CD4-positive, alpha-beta T cell treated with Interleukin-6 at 100 ng/mL for 8 hours (primary cell): ENCODE data around the gene FAM53B.

ENCODE experiments used
- DNase-seq: peaks from one replicate; pipeline ENCODE4 v3.0.0-alpha.2; 2020; ENCODE audit warnings: mixed read lengths, low spot score

The FAM53B gene

DNA sequence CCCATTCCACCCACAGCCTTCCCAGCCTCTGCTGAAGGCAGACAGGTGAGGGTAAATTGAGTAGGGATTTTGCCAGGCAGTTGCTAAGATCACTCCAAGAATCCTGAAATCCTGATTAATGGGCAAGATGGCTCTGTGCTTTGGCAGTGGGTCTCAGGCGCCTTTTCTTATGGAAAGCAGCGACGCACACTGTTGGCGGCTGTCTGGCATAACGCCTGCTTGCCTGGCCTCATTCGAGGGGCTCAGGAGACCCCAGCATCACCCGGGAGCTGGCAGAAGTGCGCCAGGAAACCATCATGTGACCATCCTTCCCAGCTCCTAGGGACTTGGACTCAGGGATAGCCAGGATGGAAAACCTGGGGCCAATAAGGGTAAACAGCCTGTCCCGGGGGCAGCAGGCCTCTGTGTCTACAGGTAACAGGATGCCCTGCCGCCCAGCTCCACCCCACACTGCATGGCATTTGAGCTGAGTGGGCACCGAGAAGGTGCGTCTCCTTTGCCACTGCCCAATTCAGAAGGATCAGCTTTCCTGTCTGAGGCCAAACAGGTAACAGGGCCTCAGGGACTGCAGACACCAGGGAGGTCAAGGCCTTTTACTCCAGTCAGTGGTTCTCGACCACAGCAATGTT is 98.6 kb downstream of the FAM53B start:
- DNase-seq: no peak

DNA sequence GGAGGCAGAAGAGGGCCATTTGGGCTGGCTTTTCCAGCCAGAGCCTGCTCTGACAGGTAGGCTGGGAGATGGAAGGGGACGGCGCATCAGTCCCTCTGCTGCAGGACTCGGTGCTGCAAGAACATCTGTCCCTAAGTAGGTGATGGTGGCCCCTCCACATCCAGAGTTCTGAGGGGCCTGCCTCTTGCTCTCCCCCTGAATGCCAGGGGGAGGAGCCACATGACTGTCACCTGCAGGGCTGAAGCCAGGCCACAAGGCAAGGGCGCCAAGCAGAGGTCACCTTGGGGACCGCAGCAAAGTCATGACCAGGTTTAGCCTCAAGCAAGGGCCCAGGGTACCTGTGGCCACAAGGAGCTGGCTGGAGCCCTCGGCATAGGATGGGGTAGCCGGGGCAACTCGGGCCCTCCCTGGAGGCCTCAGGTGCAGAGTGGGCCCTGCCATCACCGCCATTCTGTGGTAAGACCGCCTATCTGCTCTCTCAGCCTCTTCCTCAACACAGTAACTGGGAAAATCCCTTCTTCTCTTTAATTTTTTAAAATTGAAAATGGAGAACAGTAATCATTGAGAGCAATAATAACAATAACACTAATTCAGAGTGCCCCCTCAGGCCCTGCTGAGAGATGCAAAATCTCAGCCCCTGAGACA is 99.3 kb downstream of the FAM53B start:
- no peak for DNase-seq

DNA sequence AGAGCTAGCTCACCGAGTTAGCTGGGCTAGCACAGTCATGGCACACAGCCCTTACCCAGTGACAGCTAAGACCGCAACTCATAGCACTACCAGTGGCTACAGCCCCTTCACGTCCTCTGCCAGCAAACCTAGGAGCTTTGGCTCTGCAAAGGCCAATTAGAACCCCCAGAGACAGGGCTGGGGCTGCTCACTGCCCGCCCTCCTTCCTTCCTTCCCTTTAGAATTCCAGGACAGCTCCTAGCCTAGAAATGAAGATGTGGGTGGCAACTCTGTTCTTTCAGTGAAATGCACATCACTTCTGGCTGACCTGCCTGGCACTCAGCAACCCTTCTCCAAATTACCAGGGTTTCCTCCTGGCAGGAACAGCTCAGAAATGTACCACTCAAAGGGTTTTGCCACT is 99.9 kb downstream of the FAM53B start:
- no peak for DNase-seq

DNA sequence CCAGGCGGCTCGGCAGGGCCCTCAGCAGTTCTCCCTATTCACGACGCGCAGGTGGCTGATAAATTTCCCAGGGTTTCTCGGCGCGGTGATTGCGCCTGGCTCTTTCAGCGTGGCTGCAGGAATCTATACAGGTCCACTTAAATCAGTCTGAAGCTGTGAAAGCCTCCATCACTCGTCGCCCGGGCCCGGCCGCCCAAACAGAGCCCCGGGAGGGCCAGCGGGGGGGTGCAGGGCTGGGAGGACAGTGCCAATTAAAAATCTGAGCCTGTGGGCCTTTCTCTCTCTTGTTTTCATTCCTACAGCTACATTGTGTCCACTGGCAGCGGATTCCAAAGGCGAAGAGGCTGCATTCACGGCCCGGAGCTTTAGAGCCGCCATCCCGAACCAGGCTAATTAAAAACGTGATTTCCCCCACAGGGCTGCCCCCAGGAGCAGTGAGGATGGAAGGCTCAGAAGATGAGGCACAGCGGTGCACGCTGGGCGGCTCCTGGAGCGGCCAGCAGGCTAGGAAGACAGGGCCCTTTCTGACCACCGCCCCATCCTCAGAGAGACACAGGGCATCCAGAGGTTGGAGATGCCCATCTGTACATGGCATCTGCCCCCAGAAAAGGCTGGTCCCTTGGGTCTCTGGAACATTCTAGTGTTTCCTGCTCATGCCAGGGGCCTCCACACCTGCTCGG is 100.7 kb downstream of the FAM53B start:
- DNase-seq: no peak

DNA sequence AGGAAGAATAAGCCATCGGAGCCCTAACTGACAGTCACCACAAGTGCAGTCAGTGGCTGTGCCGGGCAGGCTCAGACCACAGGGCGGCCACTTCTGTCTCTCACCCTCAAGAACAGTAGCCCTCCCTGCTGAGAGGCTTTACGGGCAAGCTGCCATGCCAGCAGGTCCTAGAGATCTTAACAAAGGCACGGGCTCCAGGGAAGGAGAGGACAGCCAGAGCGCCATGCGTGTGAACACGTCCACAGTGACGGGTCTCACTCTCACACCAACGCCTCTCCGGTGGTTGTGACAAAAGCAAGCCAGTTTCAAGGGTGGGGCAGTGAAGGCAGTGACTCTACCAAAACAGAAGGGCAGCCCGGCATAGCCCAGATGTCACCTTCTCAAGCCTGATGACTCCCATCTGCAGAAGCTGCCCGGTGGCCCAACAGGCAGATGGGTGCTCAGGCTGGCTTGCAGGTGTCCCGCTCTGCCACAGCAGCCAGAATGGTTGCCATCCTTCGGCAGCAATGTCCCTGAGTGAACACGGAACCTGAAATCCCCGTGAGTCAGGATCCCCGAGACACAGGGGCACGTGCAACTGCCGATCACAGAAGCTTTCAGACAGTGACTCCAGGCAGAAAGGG is 102.0 kb downstream of the FAM53B start:
- DNase-seq: no peak

DNA sequence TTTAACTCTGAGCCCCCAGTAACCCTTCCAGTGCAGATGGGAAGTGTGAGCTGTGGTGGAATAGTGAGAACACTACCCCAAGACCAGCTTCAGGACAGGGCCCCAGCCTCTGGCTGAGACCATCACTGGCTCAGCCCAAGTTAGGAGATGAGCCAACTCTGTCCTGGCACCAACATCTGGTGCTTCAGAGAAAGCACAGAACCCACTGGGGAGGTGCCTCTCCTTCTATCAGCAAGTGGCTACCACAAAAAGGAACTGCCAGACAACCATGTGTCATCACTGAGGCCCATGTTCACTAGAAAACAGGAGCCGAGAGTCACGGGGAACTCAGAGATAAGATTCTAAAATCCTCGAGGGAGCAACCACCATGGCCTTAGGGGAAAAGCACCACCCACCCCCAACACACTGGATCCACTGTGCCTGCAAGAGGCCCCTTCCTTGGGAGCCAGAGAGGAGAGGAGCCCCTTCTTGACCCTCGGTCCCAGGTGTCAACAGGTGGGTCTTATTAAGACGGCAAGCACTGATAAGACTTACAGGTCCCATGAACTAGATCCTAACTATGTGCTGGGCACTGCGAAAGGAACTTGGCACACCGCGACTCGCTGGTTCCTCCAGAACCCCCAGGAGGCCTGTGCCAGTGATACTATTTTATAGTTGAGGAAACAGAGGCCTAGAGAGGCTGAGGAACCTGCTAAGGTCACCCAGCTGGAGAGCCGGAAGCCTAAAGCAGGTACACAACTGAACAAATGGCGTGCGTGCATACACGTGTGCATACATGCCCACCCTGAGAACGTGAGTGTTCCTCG is 102.7 kb downstream of the FAM53B start:
- peak; percentile 65 for DNase-seq

DNA sequence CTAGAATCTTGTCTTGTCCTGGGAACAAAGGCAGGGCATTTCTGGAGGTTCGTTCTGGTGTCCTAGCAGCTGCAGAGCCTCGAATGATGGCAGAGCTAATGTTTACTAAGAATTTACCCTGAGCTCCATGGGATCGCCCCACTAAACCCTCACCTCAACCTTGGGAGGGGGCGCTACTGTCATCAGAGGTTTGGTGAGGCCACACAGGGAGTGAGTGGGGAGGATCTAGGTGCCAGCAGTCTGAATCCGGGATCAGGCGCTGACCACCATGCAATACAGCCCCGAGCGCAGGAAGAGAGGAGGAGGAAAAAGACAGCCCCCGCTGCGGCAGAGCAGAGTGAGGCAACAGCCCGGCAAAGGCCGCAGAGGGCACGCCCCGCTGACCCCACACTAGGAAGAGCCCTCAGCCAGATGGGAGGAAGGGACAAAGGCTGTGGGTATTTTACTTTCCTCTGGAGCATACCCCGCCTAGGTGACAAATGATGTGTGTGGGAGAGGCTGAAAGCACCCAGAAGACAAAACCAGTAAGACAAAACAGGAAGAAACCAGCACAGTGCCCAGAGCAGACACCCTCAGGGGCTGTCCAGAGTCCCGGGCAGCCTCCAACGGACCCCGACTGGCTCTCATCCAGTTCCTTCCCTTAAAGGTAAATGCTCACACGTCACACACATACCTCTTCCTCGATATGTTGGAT is 103.5 kb downstream of the FAM53B start:
- DNase-seq: no peak

DNA sequence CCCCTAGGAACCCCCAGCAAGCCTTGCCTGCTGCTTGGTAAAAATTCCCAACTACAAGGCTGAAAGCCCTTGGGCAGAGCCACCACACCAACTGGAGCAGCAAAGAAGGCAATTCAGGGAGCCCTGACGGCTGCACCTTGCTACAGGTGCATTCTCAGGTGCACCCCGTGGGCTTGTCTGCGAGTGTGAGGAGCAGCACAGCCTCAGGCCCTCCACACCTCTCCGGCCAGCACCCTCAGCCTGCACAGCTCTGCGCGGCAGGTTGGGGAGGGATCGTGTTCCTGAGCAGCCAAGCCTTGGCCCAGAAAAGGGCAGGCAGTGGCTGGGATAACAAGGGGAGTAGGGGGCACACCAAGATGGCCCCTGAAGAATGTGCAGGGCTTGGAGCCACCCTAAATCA is 104.1 kb downstream of the FAM53B start:
- no peak for DNase-seq

DNA sequence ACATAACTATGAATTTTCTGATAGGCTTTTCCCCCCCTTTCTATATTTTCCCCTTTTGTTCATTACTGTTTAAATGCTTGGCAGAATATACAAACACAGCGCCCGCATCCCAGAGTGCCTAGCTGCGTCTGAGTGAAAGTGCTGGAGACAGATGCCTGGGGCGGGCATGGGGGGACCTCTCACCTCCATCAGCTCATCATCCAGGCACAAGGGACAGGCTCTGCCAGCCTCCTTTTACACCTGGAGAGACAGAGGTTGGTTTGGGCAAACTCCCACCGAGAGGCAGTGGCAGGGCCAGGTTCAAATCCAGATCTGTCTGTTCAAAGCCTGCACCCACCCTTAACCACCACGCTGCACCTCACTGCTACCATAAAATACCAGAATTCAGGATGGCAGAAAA is 104.5 kb downstream of the FAM53B start:
- DNase-seq: no peak

DNA sequence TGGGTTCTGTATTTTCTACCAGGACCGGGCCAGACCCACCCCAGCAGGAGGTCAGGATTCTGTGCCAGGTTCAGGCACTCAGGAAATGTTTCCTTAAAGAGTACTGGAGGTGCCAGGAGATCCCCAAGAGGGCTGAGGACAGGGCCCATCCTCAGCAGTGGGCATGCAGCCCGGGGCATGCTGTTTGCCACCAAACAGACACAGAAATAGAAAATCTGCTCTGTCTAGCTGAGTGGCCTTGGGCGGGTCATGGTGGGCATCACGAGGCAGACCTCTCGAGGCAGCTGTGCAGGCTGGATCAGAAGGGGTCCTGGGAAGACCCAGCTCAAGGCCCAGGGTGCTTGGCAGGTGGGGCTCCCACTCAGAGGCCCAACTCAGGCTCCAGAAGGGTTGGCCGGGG is 105.0 kb downstream of the FAM53B start:
- DNase-seq: no peak

DNA sequence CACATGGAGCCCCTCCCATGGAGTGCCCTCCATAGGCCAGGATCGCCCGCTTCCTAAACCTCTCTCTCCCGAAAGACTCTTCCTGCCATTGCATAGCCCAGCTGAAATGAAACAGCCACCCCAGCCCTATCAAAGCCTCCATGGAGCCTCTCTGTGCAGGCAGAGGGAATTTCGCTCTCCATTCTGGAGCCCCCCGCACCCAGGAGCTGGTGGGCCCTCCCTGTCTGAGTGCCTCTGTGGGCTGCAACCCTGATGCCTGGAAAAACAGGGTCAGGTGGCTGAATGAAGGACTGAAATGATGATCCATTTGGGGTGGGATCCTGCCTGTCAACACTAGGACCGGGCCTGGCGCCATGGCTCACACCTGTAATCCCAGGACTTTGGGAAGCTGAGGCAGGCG is 106.4 kb downstream of the FAM53B start:
- DNase-seq: no peak

DNA sequence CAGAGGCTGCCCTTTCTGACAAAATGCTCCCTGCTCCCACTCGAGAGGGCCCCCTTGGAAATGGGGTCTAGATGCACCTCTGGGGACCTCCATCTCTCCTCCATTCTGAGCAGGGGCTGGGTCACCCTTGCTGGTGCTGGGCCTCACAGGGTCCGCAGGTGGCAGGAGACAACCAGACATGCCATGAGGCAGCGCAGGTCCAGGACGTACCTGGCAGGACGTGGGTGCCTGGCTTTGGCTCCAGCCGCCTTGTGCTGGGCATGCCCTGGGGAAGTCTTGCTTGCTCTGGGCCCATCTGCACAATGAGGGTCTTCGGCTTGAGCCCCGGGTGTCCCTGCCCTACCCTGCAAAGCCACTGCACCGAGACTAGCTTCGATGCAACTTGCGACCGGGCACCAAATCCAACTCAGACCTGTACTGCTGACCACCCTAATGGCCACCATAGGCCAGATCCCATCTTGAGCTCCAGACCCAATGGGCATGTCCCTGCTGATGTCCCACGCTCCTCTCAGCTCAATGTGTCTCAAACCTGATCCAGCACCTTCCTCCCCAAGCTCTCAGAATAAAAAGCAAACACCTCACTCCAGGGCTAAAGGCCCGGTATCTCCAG is 107.0 kb downstream of the FAM53B start:
- no peak for DNase-seq

DNA sequence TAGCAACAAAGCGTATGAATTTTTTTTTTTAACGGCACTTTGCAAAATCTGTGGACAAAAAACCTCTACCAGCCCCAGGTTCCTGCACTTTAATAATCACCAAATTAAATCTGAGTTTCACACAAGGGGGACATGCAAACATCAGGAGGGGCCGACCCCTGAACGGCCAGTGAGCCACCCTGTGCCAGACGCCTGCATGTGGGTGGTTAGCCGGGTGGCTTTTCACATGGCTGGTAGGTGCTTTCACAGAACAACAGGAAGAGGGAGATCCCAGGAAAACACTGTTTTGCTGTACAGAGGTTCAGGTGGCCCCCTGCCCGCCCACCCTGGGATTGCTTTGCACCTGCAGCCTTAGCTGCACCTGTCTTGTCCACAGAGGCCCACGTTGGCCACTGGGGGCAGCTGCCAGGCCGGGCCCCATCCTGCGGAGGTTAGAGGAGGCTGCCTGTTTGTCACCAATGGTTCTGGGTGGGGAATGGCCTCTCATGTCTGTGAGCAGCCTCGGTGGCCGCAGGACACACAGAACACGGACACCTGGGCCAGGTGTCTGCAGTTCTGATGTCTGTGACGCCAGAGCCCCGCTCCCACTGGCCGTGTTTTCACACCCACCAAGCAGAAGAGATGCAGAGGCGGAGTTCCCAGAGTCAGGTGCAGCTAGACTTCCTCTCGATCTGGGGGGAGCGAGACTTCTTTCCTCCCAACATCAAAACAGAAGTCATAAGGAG is 107.7 kb downstream of the FAM53B start:
- peak; percentile 50 for DNase-seq

DNA sequence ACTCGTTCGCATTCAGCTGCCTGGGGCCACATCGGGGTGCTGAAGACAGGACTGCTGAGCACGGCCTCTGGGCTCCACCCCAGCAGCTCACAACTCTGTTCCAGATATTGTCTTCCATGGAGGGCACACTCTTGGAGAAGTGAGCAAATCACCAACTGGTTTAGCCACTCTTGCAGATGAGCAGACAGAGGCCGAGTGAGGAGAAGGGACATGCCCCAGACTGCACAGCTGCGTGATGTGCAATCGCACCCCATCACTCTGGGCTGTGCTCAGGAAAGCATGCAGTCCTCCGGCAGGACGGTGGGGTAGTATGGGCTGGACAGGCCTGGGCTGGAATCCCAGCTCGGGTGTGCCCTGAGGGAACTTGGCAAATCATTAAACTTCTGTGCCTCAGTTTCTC is 111.6 kb downstream of the FAM53B start:
- DNase-seq: no peak

DNA sequence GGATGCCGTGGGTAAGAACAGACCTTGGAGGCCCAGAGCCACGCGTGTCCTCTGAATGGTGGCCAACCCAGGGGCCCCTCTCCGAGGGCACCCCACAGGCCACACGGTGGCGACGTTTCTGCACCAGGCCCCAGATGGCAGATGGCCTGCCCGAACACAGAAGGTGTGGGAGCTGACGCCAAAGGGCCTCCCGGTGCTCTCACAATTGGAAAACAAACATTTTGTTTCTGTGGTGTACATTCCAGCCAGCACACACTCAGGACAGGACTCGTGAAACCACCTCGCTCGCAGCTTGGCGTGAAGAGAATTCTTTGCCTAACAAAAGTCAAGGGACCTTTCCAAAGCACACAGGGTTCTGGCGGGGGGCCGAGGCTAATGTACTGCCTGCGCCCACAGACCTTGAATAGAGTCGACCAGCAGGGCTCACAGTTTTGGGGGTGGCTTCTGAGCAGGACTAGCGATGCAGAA is 112.1 kb downstream of the FAM53B start:
- peak; percentile 27 for DNase-seq

DNA sequence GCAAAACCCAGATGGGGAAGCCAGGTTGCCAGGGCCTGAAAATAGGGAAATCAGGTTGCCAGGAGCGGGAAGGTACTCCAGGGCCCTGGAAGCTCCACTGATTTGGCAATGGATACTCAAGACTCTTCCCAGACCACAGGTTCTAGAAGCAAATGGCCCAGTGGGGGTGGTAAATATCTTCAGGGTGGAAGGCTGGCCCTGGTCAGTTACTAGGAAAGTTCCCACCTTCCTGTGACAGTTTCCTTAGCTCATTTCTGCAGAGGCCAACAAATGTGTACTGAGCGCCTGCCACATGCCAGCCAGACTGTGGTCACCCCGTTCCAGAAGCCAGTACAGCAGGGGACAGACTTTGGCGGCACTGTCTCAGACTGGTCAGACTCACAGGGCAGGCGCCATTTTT is 113.6 kb downstream of the FAM53B start:
- DNase-seq: no peak

DNA sequence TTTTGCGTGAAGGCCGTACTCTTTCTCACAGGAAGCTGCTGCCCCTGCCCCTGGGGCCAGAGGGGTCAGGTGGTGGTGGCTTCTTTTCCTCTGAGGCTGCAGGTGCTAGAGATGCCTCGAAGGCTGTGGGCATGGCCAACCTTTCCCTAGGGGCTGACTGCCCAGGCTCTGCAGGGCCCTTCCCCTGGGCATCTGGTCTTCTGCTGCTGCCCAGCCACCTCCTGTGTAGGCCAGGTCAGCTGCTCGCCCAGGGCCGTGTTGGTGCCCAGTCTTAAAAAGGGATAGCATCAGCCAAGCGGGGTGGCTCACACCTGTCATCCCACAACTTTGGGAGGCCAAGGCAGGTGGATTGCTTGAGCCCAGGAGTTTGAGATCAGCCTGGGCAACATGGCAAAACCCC is 114.3 kb downstream of the FAM53B start:
- DNase-seq: no peak

DNA sequence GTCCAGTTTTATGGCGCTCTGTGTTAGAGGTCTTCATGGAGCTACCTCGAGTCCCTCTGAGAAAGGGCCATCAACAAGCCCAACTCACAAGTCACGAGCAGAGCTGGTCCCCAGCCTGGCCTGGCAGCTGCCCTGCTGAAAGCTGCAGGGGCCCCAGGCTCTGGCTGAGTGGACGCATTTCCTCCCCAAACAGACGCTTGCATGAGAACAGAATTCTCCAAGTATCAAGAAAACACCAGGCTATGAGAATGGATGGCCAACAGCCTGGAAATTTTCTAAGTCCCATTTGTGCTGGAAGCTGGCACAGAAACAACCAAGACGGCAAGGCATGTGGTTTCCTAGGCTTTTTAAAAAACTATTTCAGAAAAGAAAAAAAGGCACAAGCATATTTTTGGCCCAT is 114.8 kb downstream of the FAM53B start:
- no peak for DNase-seq

DNA sequence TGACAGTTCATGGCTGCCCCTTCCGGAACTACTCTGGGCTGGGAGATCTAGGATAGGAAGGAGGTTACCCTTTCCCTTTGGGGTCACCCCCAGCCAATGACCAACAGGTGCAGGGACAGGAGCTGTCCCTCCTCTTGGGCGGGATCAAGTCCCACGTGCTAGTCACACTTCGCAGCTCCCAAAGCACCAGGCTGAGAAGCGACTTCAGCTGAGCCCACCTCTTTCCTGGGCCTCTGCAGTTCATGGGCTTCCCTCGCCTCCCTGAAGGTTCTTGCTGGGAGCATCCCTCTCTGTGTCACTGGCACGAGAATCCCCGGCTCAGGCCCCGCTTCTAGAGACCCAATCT is 115.5 kb downstream of the FAM53B start:
- DNase-seq: no peak

DNA sequence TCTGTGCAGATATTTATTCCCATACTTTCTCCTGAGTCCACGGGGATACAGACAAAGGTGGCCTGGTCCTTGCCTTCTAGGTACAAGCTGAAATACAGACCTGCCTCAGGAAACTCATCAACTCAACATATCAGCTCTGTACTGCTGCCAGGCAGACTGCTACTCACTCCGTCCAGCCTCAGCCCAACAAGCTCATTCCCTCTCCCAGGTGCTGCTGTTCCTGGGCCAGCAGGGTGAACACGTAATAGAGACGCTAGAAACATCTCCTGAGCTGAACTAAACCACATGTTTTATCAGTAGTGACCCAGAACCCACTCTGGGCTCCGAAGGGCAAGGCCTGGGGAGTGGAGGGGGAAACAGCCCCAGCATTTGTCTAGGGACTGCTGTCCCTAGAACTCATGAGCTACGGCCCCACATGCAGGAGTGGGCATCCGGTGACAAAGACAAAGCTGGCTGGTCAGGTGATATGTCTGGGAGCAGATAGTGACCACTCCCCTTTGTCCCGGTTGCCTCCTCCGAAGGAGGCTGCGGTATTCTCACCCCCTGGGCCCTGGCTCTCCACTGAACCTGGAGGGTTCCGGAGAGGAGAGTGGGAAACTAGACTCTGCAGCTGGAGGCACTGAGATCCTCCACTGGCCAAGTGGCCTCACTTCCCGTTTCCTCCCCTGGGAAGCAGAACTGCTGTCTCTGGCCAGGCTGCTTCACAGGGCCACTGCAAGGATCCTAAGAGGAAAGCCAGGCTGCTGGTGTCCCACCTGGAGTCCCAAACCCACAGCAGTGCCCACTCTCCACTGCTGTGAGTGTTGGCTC is 116.1 kb downstream of the FAM53B start:
- no peak for DNase-seq
